Keratinocyte (primary cell): ENCODE data around the gene CMTM7. TPM values are rescaled to one million over a fixed set of nuclear protein-coding genes. Genes with fewer than 3 reads are reported as not detected.

Experiments
- DNase-seq: peaks from one replicate; pipeline ENCODE4 v3.0.0-alpha.2; 2011; ENCODE audit warnings: low read depth, missing footprints, low spot score
- FAIRE-seq: peaks from 2 replicates; lab custom pipeline; 2011; peaks lifted over from hg19 to GRCh38; lab: Jason Lieb, UNC
- H2AFZ ChIP-seq: 2 replicates; pipeline ENCODE4 v1.6.0; 2012; ENCODE audit warnings: low read length, control low read depth, inconsistent platforms; ENCODE audit not compliant: control insufficient read depth
- H3K27ac ChIP-seq: 2 replicates; pipeline ENCODE4 v1.5.1; 2011; ENCODE audit warnings: low read length; ENCODE audit not compliant: control insufficient read depth, insufficient read depth
- H3K27me3 ChIP-seq: 3 replicates; pipeline ENCODE4 v1.6.0; 2011; ENCODE audit warnings: low read length; ENCODE audit not compliant: control insufficient read depth, insufficient read depth; ENCODE audit errors: extremely low read depth
- H3K36me3 ChIP-seq, 2 experiments: 2 replicates in 1 of 2; 3 replicates in 1 of 2; pipeline ENCODE4 v1.5.1; 2011; ENCODE audit warnings: low read length in 2 of 2, mild to moderate bottlenecking in 1 of 2; ENCODE audit not compliant: control insufficient read depth in 2 of 2, insufficient read depth in 2 of 2; ENCODE audit errors: extremely low read depth in 1 of 2
- H3K4me1 ChIP-seq: 3 replicates; pipeline ENCODE4 v1.5.1; 2011; ENCODE audit warnings: low read length; ENCODE audit not compliant: control insufficient read depth, insufficient read depth; ENCODE audit errors: extremely low read depth
- H3K4me2 ChIP-seq: 3 replicates; pipeline ENCODE4 v1.6.0; 2011; ENCODE audit warnings: low read depth, low read length; ENCODE audit not compliant: control insufficient read depth, insufficient read depth; ENCODE audit errors: extremely low read depth
- H3K4me3 ChIP-seq, 3 experiments: fragments of 200-600 bp in 1 of 3; sonication (generic) in 1 of 3; 2 replicates in 2 of 3; 3 replicates in 1 of 3; pipeline ENCODE4 v1.5.1; 2011 to 2016; ENCODE audit warnings: low read length in 3 of 3, mild to moderate bottlenecking in 3 of 3, control low read depth in 2 of 3, inconsistent platforms in 1 of 3, low read depth in 1 of 3, mixed read lengths in 1 of 3, mixed run types in 1 of 3, moderate library complexity in 1 of 3; ENCODE audit not compliant: control insufficient read depth in 2 of 3, insufficient read depth in 2 of 3; ENCODE audit errors: extremely low read depth in 1 of 3
- H3K79me2 ChIP-seq: 2 replicates; pipeline ENCODE4 v1.6.0; 2012; ENCODE audit warnings: low read length; ENCODE audit not compliant: control insufficient read depth, insufficient read depth
- H3K9ac ChIP-seq: 3 replicates; pipeline ENCODE4 v1.6.0; 2011; ENCODE audit warnings: low read length; ENCODE audit not compliant: control insufficient read depth, insufficient read depth; ENCODE audit errors: extremely low read depth
- H3K9me1 ChIP-seq: 3 replicates; pipeline ENCODE4 v1.6.0; 2011; ENCODE audit warnings: low read length; ENCODE audit not compliant: control insufficient read depth, insufficient read depth; ENCODE audit errors: extremely low read depth
- H3K9me3 ChIP-seq: 2 replicates; pipeline ENCODE4 v1.5.1; 2012; ENCODE audit warnings: low read depth, low read length; ENCODE audit not compliant: control insufficient read depth
- H4K20me1 ChIP-seq: 3 replicates; pipeline ENCODE4 v1.6.0; 2011; ENCODE audit warnings: low read length; ENCODE audit not compliant: control insufficient read depth, insufficient read depth; ENCODE audit errors: extremely low read depth
- EZH2 ChIP-seq: IDR thresholded peaks from one replicate; pipeline ENCODE4 v1.6.1; 2012; ENCODE audit warnings: inconsistent platforms, mild to moderate bottlenecking, low read length, moderate library complexity
- dilution Hi-C: fragments of 300-500 bp; cut with MboI; formaldehyde crosslinking; loops from one replicate; pipeline ENCODE4 v1.7.0; 2020; ENCODE audit warnings: low sequenced_read_pairs; ENCODE audit not compliant: extremely low pct_ligation_motif_present
- polyA plus RNA-seq, 5 experiments: library from polyadenylated mRNA; depleted of rRNA in 3 of 5; stranded (reverse) in 3 of 5; stranded (forward) in 1 of 5; unstranded in 1 of 5; fragments of >200 nt; gene quantifications; 1 replicate in 1 of 5; 2 replicates in 3 of 5; 3 replicates in 1 of 5; pipeline versions ENCODE4 v1.2.1 to v1.2.3, GENCODE V29; 2011 to 2012; ENCODE audit warnings: missing spikeins in 2 of 5, low read depth in 1 of 5, low replicate concordance in 1 of 5
- TF ChIP-seq, protein P1 (sequence below), 3 experiments: IDR thresholded peaks in 1 of 3; conservative IDR thresholded peaks in 1 of 3; optimal IDR thresholded peaks in 1 of 3; 2 replicates in 2 of 3; 3 replicates in 1 of 3; pipeline versions ENCODE3 to v1.5.1; 2011; ENCODE audit warnings: low read length in 3 of 3, mild to moderate bottlenecking in 3 of 3, moderate library complexity in 2 of 3, control low read depth in 1 of 3, inconsistent platforms in 1 of 3; ENCODE audit not compliant: insufficient read depth in 2 of 3; ENCODE audit errors: extremely low read depth in 1 of 3

The CMTM7 gene
- polyA plus RNA-seq, 1 donor (not counting 4 experiments of a cell fraction or from before 2014, with no cell fraction given): 47.2 TPM

DNA sequence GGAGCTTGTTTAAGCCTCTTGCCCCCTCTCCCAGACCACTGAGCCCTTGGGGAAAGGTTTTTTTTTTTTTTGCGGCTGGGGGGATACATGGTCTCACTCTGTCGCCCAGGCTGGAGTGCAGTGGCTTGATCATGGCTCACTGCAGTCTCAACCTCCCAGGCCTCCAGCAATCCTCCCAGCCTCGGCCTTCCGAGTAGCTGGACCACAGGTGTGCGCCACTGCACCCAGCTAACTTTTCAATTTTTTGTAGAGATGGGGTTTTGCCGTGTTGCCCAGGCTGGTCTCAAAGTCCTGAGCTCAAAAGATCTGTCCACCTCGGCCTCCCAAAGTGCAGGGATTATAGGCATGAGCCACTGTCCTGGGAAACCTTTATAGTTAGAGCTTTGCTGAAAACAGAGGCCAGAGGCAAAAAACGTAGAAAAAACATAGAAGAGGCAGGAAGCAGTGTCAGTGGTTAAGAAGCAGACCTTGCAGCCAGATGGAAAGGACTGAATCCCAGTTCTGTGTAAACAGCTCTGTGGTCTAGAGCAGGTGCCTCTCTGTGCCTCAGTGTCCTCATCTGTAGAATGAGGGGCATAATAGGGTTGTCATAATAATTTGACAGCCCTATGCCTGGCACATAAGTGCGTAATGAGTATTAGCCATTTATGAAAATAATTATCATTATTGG lies 33.1 kb downstream of the CMTM7 start:
- dilution Hi-C loops: no loop called here
- DNase-seq (no peak), FAIRE-seq (no peak)
- Histone ChIP-seq H3K36me3 (peaks cover 0 to 4% of the 10 kb centered on the region in 2 experiments), H2AFZ (no peak overlapping the region), H3K27me3 (no peaks in the 10 kb centered on the region), H3K9ac (no peak overlapping the region), H3K4me1 (peaks cover 34% of the 10 kb centered on the region), H3K79me2 (peaks cover 75% of the 10 kb centered on the region), H3K4me2 (no peak overlapping the region), H3K27ac (no peak overlapping the region), H3K9me3 (no peaks in the 10 kb centered on the region), H3K9me1 (no peaks in the 10 kb centered on the region), H4K20me1 (no peaks in the 10 kb centered on the region), H3K4me3 (no peak overlapping the region)
- TF ChIP-seq, protein P1, sequence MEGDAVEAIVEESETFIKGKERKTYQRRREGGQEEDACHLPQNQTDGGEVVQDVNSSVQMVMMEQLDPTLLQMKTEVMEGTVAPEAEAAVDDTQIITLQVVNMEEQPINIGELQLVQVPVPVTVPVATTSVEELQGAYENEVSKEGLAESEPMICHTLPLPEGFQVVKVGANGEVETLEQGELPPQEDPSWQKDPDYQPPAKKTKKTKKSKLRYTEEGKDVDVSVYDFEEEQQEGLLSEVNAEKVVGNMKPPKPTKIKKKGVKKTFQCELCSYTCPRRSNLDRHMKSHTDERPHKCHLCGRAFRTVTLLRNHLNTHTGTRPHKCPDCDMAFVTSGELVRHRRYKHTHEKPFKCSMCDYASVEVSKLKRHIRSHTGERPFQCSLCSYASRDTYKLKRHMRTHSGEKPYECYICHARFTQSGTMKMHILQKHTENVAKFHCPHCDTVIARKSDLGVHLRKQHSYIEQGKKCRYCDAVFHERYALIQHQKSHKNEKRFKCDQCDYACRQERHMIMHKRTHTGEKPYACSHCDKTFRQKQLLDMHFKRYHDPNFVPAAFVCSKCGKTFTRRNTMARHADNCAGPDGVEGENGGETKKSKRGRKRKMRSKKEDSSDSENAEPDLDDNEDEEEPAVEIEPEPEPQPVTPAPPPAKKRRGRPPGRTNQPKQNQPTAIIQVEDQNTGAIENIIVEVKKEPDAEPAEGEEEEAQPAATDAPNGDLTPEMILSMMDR (optimal IDR thresholded peaks at IDR 0.05 in 1 of 3, IDR thresholded peaks at IDR 0.05 in 1 of 3, conservative IDR thresholded peaks at IDR 0.05 in 1 of 3; ENCODE audit: extremely low read depth in 1 of 3, insufficient read depth in 2 of 3, low read length in 3 of 3): no peak
- TF ChIP-seq EZH2: no peak

DNA sequence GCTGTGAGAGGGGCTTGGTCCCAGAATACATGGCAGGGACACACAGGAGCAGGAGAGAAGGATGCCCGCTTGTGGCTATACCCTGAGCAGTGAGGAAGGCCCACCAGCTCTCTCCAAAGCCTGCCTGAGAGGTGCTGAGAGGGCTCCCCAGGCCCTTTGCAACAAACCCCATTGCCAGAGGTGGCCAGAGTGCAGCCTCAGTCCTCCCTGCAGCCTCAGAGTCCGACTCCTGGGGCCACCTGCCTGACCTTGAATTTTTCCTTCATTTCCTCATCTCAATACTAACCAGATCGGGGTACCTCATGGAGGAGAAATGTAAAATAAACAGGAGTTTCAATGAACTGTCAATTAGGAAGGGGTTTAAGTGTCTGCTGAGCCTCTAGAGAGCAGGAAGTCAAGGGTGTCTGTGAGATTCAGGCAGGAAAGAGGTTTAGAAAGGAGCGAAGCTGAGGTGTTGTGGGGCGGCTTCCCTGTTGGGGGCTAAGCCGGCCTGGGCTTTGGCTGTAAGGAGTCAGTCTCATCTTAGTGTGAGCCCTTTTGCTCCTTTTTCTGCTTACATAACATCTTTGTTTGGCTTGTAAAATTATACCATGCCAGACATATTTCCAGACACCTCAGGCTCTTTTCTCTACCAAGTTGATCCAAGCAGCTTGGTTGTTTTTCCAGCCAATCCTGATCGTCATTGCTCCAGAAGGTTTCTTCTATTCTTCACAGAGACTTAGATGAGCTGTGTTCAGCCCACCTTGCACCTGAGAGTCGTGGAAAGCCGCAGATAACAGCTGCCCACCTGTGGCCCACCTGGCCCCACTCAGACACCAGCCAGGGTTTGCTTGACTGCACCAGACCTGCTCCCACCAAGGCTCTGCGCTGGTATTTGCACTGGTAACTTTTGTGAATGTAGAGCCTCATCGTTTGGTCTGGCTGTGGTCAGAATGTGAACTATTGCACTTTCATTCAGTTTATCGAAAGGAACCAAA lies 36.7 kb downstream of the CMTM7 start:
- TF ChIP-seq EZH2: no peak
- TF ChIP-seq, protein P1 (optimal IDR thresholded peaks at IDR 0.05 in 1 of 3, IDR thresholded peaks at IDR 0.05 in 1 of 3, conservative IDR thresholded peaks at IDR 0.05 in 1 of 3; ENCODE audit: extremely low read depth in 1 of 3, insufficient read depth in 2 of 3, low read length in 3 of 3): no peak
- Histone ChIP-seq H3K4me1 (peaks cover 10% of the 10 kb centered on the region), H3K9me3 (no peaks in the 10 kb centered on the region), H4K20me1 (no peaks in the 10 kb centered on the region), H3K9ac (no peak overlapping the region), H3K79me2 (peaks cover 81% of the 10 kb centered on the region), H3K4me3 (no peak overlapping the region), H3K27ac (no peak overlapping the region), H3K4me2 (no peak overlapping the region), H2AFZ (no peak overlapping the region), H3K9me1 (peaks cover 3% of the 10 kb centered on the region), H3K36me3 (peaks cover 0 to 7% of the 10 kb centered on the region in 2 experiments), H3K27me3 (no peaks in the 10 kb centered on the region)
- FAIRE-seq (no peak), DNase-seq (no peak)
- dilution Hi-C loops: no loop called here
